Measurements from ENCODE around the gene TOMM20L. TPM values are rescaled to one million over a fixed set of nuclear protein-coding genes. Genes with fewer than 3 reads are reported as not detected.

TOMM20L gene
- total RNA-seq, 1 experiment from 2014 or later, result not detected

DNA sequence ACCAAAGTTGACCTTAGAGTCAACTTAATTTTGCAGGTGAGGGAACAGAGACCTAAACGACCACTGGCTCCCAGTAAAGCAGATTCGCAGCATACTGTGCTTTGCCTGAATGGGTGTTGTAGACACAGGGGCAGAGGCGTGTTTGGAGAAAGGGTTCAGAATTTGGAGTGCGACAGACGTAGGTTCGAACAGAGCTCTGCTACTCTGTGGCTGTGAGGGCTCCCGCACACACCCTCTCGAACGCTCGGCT lies 243 bp upstream of the TOMM20L start:
- peaks cover 38% of the 10 kb centered on the region for H3K27me3 Mint-ChIP-seq (ENCODE audit: low read depth)
- no peaks in the 10 kb centered on the region for H3K9me3 Mint-ChIP-seq
- Histone ChIP-seq H2BK5ac (ENCODE audit: insufficient read length, low read length) (no peak overlapping the region), H3K4ac (ENCODE audit: low read depth, low read length) (no peak overlapping the region), H3K23me2 (ENCODE audit: insufficient read length, low read depth, low read length, poor library complexity, severe bottlenecking) (peaks cover 3% of the 10 kb centered on the region), H2BK12ac (ENCODE audit: insufficient read length, low read depth, low read length) (no peak overlapping the region), H3K56ac (ENCODE audit: insufficient read length, low read depth, low read length) (no peak overlapping the region), H3K79me2 (ENCODE audit: insufficient read depth, low read length) (no peaks in the 10 kb centered on the region), H2AK5ac (ENCODE audit: insufficient read length, low read length) (no peak overlapping the region), H3K9ac (ENCODE audit: extremely low read depth, insufficient read length, low read length) (peak overlapping the region; percentile 5), H4K8ac (replicated peaks; ENCODE audit: insufficient read length, low read depth, low read length) (no peak overlapping the region), H3K14ac (ENCODE audit: insufficient read depth, low read length) (no peak overlapping the region), H3K4me2 (ENCODE audit: insufficient read depth, insufficient read length, low read length) (peak overlapping the region; percentile 52), H3K27me3 (ENCODE audit: insufficient read depth, low read length) (peaks cover 2% of the 10 kb centered on the region; the same call in 1 of the 2 replicates), H4K20me1 (ENCODE audit: control insufficient read depth, insufficient read depth, insufficient read length) (no peaks in the 10 kb centered on the region), H2BK120ac (ENCODE audit: low read depth, low read length, poor library complexity, severe bottlenecking) (no peak overlapping the region), H3K9me3 (ENCODE audit: control insufficient read depth, low read depth, low read length) (no peaks in the 10 kb centered on the region), H3K79me1 (ENCODE audit: insufficient read depth, low read depth, low read length, poor library complexity, severe bottlenecking) (no peaks in the 10 kb centered on the region), H2BK15ac (ENCODE audit: low read depth, low read length) (no peak overlapping the region), H4K91ac (ENCODE audit: insufficient read length, low read depth, low read length) (no peak overlapping the region), H2BK20ac (ENCODE audit: low read depth, low read length, poor library complexity, severe bottlenecking) (no peak overlapping the region), H3K4me1 (ENCODE audit: insufficient read depth, low read length) (peaks cover 2% of the 10 kb centered on the region; the same call in 1 of the 2 replicates), H4K5ac (ENCODE audit: insufficient read length, low read depth, low read length) (no peak overlapping the region), H3K27ac (ENCODE audit: insufficient read length, low read depth, low read length) (no peak overlapping the region), H3T11ph (ENCODE audit: low read length) (no peak overlapping the region), H2AFZ (ENCODE audit: low read length) (peak overlapping the region; percentile 52), H3K23ac (ENCODE audit: insufficient read length, low read depth, low read length) (no peak overlapping the region), H3K18ac (ENCODE audit: insufficient read length, low read depth, low read length) (no peak overlapping the region)
- no peak for DNase-seq
- H3K36me3 Mint-ChIP-seq (ENCODE audit: insufficient read depth in 1 of 3, low read depth in 3 of 3), result no peaks in the 10 kb centered on the region
- no CpG with 5 or more reads among the region's 10 CpGs for WGBS (ENCODE audit: extremely low coverage, insufficient read length, low lambda C conversion rate)
- H3K4me1 Mint-ChIP-seq, result peaks cover 31 to 33% of the 10 kb centered on the region in 2 experiments
- H3K27ac Mint-ChIP-seq, result peak overlapping the region in 1 of 3 experiments; percentile 94; a peak in 1 of 7 replicates
- no peak for TF ChIP-seq CTCF (conservative IDR thresholded peaks at IDR 0.05)
- H3K4me3 Mint-ChIP-seq, result peak overlapping the region; percentile 59 to 82
